ENCODE measurements around the gene MYO5B. TPM values are rescaled to one million over a fixed set of nuclear protein-coding genes. Genes with fewer than 3 reads are reported as not detected.

The MYO5B gene
- polyA plus RNA-seq, 1 donor (not counting 4 experiments of a cell fraction or from before 2014, with no cell fraction given): 6.8 TPM

DNA sequence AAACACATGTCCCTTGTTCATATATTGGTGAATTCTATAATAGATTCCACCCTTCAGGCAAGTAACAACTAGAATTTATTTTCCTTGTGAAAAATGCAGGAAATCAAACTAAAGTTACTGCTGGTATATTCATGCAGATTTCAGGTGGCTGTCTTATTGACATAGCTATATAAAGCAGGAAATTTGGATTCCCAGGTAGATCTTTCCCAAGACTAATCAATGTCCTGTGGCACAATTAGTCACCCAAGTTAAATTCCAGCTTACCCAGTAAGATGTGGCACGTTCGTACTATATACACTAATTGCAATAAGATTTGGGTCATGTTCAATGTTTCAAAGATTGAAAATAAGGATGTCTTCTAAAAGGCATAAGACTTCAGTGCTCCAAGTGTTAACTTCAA is 42.0 kb downstream of the MYO5B start:
- Histone ChIP-seq H3K4me2 (ENCODE audit: control insufficient read depth, extremely low read depth, insufficient read depth, low read depth, low read length) (no peak overlapping the region), H3K4me3 (ENCODE audit: control insufficient read depth in 2 of 3, extremely low read depth in 1 of 3, insufficient read depth in 2 of 3, low read depth in 1 of 3, low read length in 3 of 3) (no peak overlapping the region), H3K9me1 (ENCODE audit: control insufficient read depth, extremely low read depth, insufficient read depth, low read length) (no peaks in the 10 kb centered on the region), H3K79me2 (ENCODE audit: control insufficient read depth, insufficient read depth, low read length) (no peaks in the 10 kb centered on the region), H3K27ac (ENCODE audit: control insufficient read depth, insufficient read depth, low read length) (no peak overlapping the region), H4K20me1 (ENCODE audit: control insufficient read depth, extremely low read depth, insufficient read depth, low read length) (no peaks in the 10 kb centered on the region), H3K4me1 (ENCODE audit: control insufficient read depth, extremely low read depth, insufficient read depth, low read length) (peaks cover 21% of the 10 kb centered on the region), H3K27me3 (ENCODE audit: control insufficient read depth, extremely low read depth, insufficient read depth, low read length) (no peaks in the 10 kb centered on the region), H3K9me3 (ENCODE audit: control insufficient read depth, low read depth, low read length) (no peaks in the 10 kb centered on the region), H2AFZ (ENCODE audit: control insufficient read depth, low read length) (no peak overlapping the region), H3K36me3 (ENCODE audit: control insufficient read depth in 2 of 2, extremely low read depth in 1 of 2, insufficient read depth in 2 of 2, low read length in 2 of 2) (no peaks in the 10 kb centered on the region), H3K9ac (ENCODE audit: control insufficient read depth, extremely low read depth, insufficient read depth, low read length) (no peak overlapping the region)
- TF ChIP-seq, protein P1, sequence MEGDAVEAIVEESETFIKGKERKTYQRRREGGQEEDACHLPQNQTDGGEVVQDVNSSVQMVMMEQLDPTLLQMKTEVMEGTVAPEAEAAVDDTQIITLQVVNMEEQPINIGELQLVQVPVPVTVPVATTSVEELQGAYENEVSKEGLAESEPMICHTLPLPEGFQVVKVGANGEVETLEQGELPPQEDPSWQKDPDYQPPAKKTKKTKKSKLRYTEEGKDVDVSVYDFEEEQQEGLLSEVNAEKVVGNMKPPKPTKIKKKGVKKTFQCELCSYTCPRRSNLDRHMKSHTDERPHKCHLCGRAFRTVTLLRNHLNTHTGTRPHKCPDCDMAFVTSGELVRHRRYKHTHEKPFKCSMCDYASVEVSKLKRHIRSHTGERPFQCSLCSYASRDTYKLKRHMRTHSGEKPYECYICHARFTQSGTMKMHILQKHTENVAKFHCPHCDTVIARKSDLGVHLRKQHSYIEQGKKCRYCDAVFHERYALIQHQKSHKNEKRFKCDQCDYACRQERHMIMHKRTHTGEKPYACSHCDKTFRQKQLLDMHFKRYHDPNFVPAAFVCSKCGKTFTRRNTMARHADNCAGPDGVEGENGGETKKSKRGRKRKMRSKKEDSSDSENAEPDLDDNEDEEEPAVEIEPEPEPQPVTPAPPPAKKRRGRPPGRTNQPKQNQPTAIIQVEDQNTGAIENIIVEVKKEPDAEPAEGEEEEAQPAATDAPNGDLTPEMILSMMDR (optimal IDR thresholded peaks at IDR 0.05 in 1 of 3, IDR thresholded peaks at IDR 0.05 in 1 of 3, conservative IDR thresholded peaks at IDR 0.05 in 1 of 3; ENCODE audit: extremely low read depth in 1 of 3, insufficient read depth in 2 of 3, low read length in 3 of 3): no peak
- no peak for TF ChIP-seq EZH2 (IDR thresholded peaks at IDR 0.05; ENCODE audit: low read length)
- dilution Hi-C loops (cut with MboI; ENCODE audit: extremely low pct_ligation_motif_present, low sequenced_read_pairs): no loop called here
- no peak for DNase-seq (ENCODE audit: low read depth, low spot score)
- FAIRE-seq: no peak

DNA sequence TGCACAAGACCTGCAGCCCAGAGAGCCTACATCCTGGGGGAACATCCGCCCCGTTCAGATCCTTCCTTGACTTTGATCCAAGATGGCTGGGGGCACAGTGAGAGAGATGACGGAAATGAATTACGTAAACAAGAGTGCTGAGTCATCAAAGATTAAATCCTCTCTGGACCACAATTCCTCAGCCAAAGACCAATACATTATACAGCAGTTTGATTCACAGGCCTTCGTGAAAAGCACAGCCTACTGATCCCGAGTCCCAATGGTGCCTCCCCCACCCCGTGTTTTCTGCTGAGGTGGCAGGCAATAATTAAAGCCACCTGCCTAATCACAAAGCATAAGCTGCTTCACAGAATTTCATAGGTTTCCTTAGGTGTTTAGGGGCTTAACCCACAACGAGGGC is 43.0 kb downstream of the MYO5B start:
- H2AFZ ChIP-seq (ENCODE audit: control insufficient read depth, low read length): no peak overlapping the region
- H3K4me1 ChIP-seq (ENCODE audit: control insufficient read depth, extremely low read depth, insufficient read depth, low read length): peaks cover 21% of the 10 kb centered on the region
- H3K9ac ChIP-seq (ENCODE audit: control insufficient read depth, extremely low read depth, insufficient read depth, low read length): no peak overlapping the region
- dilution Hi-C loops (cut with MboI; ENCODE audit: extremely low pct_ligation_motif_present, low sequenced_read_pairs): no loop called here
- DNase-seq (ENCODE audit: low read depth, low spot score): no peak
- H3K9me3 ChIP-seq (ENCODE audit: control insufficient read depth, low read depth, low read length): no peaks in the 10 kb centered on the region
- H3K36me3 ChIP-seq (ENCODE audit: control insufficient read depth in 2 of 2, extremely low read depth in 1 of 2, insufficient read depth in 2 of 2, low read length in 2 of 2): no peaks in the 10 kb centered on the region
- no peaks in the 10 kb centered on the region for H4K20me1 ChIP-seq (ENCODE audit: control insufficient read depth, extremely low read depth, insufficient read depth, low read length)
- no peak overlapping the region for H3K4me2 ChIP-seq (ENCODE audit: control insufficient read depth, extremely low read depth, insufficient read depth, low read depth, low read length)
- H3K27ac ChIP-seq (ENCODE audit: control insufficient read depth, insufficient read depth, low read length): no peak overlapping the region
- no peaks in the 10 kb centered on the region for H3K9me1 ChIP-seq (ENCODE audit: control insufficient read depth, extremely low read depth, insufficient read depth, low read length)
- TF ChIP-seq EZH2 (IDR thresholded peaks at IDR 0.05; ENCODE audit: low read length): no peak
- TF ChIP-seq, protein P1 (optimal IDR thresholded peaks at IDR 0.05 in 1 of 3, IDR thresholded peaks at IDR 0.05 in 1 of 3, conservative IDR thresholded peaks at IDR 0.05 in 1 of 3; ENCODE audit: extremely low read depth in 1 of 3, insufficient read depth in 2 of 3, low read length in 3 of 3): no peak
- peak; percentile 32 for FAIRE-seq
- H3K79me2 ChIP-seq (ENCODE audit: control insufficient read depth, insufficient read depth, low read length): no peaks in the 10 kb centered on the region
- H3K27me3 ChIP-seq (ENCODE audit: control insufficient read depth, extremely low read depth, insufficient read depth, low read length): no peaks in the 10 kb centered on the region
- no peak overlapping the region for H3K4me3 ChIP-seq (ENCODE audit: control insufficient read depth in 2 of 3, extremely low read depth in 1 of 3, insufficient read depth in 2 of 3, low read depth in 1 of 3, low read length in 3 of 3)

Data from keratinocyte (primary cell).